SK-N-SH treated with all-trans-retinoic acid at 6 μM for 48 hours (cell line): Measurements from ENCODE around the gene FKBP11.

ENCODE experiments used
- ATAC-seq: fragments of 200-7000 bp; cut with Tn5 transposase; 3 replicates; pipeline ENCODE4 v1.9.1; 2020; ENCODE audit warnings: mild to moderate bottlenecking, moderate library complexity
- ARNTL ChIP-seq: fragments of 450-650 bp; formaldehyde crosslinking; IDR thresholded peaks from 2 replicates; pipeline ENCODE4 v1.5.0; 2020; ENCODE audit warnings: low read depth, mild to moderate bottlenecking, moderate library complexity, borderline replicate concordance
- BACH2 ChIP-seq: fragments of 250-450 bp; sonication (Bioruptor Pico); IDR thresholded peaks from 2 replicates; pipeline ENCODE4 v1.9.0; 2021; ENCODE audit warnings: mild to moderate bottlenecking, borderline replicate concordance
- CSDC2 ChIP-seq: fragments of 250-450 bp; sonication (Bioruptor Pico); IDR thresholded peaks from 2 replicates; pipeline ENCODE4 v1.5.0; 2020; ENCODE audit warnings: mild to moderate bottlenecking, moderate library complexity
- ESRRG ChIP-seq: fragments of 250-450 bp; sonication (Bioruptor Pico); IDR thresholded peaks from 2 replicates; pipeline ENCODE4 v1.6.1; 2021; ENCODE audit warnings: mild to moderate bottlenecking
- GLIS3 ChIP-seq: fragments of 250-450 bp; sonication (Bioruptor Pico); IDR thresholded peaks from 2 replicates; pipeline ENCODE4 v1.5.0; 2020; ENCODE audit warnings: mild to moderate bottlenecking, moderate library complexity
- ISL1 ChIP-seq: fragments of 250-450 bp; sonication (Bioruptor Pico); IDR thresholded peaks from 2 replicates; pipeline ENCODE4 v2.1.2; 2022; ENCODE audit warnings: mild to moderate bottlenecking, moderate library complexity
- PPARA ChIP-seq: fragments of 250-450 bp; sonication (Bioruptor Pico); IDR thresholded peaks from 2 replicates; pipeline ENCODE4 v1.5.0; 2020; ENCODE audit warnings: mild to moderate bottlenecking, borderline replicate concordance
- RARB ChIP-seq: fragments of 250-450 bp; sonication (Bioruptor Pico); IDR thresholded peaks from 2 replicates; pipeline ENCODE4 v1.8.0; 2021; ENCODE audit warnings: mild to moderate bottlenecking, moderate library complexity
- SNAI2 ChIP-seq: fragments of 250-450 bp; sonication (Bioruptor Pico); IDR thresholded peaks from 2 replicates; pipeline ENCODE4 v1.5.0; 2020; ENCODE audit warnings: mild to moderate bottlenecking, moderate library complexity
- TCF4 ChIP-seq: fragments of 250-450 bp; sonication (Bioruptor Pico); IDR thresholded peaks from 2 replicates; pipeline ENCODE4 v1.8.0; 2021; ENCODE audit warnings: mild to moderate bottlenecking, moderate library complexity, borderline replicate concordance
- TOX ChIP-seq: fragments of 250-450 bp; sonication (Bioruptor Pico); IDR thresholded peaks from 2 replicates; pipeline ENCODE4 v1.8.0; 2021; ENCODE audit warnings: mild to moderate bottlenecking, moderate library complexity, borderline replicate concordance
- ZC3H10 ChIP-seq: fragments of 250-450 bp; sonication (Bioruptor Pico); IDR thresholded peaks from 2 replicates; pipeline ENCODE4 v1.5.1; 2021; ENCODE audit warnings: mild to moderate bottlenecking, moderate library complexity
- ZFP3 ChIP-seq: fragments of 250-450 bp; sonication (Bioruptor Pico); IDR thresholded peaks from 2 replicates; pipeline ENCODE4 v1.5.0; 2020; ENCODE audit warnings: mild to moderate bottlenecking, moderate library complexity
- ZFP30 ChIP-seq: fragments of 450-650 bp; formaldehyde crosslinking; IDR thresholded peaks from 2 replicates; pipeline ENCODE4 v1.5.0; 2022; ENCODE audit warnings: mild to moderate bottlenecking, moderate library complexity
- ZNF565 ChIP-seq: fragments of 450-650 bp; formaldehyde crosslinking; conservative IDR thresholded peaks from 2 replicates; pipeline ENCODE4 v1.5.0; 2020; ENCODE audit warnings: low read depth, mild to moderate bottlenecking, moderate library complexity
- ZNF8 ChIP-seq: fragments of 450-650 bp; formaldehyde crosslinking; IDR thresholded peaks from 2 replicates; pipeline ENCODE4 v1.5.0; 2020; ENCODE audit warnings: mild to moderate bottlenecking, moderate library complexity
- TF ChIP-seq, protein P1 (sequence below): fragments of 250-450 bp; sonication (Bioruptor Pico); IDR thresholded peaks from 2 replicates; pipeline ENCODE4 v1.8.0; 2021; ENCODE audit warnings: low read depth, mild to moderate bottlenecking, moderate library complexity, borderline replicate concordance
- TF ChIP-seq, protein P2 (sequence below): fragments of 250-450 bp; sonication (Bioruptor Pico); IDR thresholded peaks from 2 replicates; pipeline ENCODE4 v1.8.0; 2020; ENCODE audit warnings: mild to moderate bottlenecking, moderate library complexity, borderline replicate concordance
- TF ChIP-seq, protein P3 (sequence below): fragments of 250-450 bp; sonication (Bioruptor Pico); IDR thresholded peaks from 2 replicates; pipeline ENCODE4 v1.5.1; 2021; ENCODE audit warnings: mild to moderate bottlenecking, moderate library complexity
- TF ChIP-seq, protein P4 (sequence below): fragments of 250-450 bp; sonication (Bioruptor Pico); IDR thresholded peaks from 2 replicates; pipeline ENCODE4 v1.5.0; 2020; ENCODE audit warnings: mild to moderate bottlenecking, moderate library complexity

The FKBP11 gene

DNA sequence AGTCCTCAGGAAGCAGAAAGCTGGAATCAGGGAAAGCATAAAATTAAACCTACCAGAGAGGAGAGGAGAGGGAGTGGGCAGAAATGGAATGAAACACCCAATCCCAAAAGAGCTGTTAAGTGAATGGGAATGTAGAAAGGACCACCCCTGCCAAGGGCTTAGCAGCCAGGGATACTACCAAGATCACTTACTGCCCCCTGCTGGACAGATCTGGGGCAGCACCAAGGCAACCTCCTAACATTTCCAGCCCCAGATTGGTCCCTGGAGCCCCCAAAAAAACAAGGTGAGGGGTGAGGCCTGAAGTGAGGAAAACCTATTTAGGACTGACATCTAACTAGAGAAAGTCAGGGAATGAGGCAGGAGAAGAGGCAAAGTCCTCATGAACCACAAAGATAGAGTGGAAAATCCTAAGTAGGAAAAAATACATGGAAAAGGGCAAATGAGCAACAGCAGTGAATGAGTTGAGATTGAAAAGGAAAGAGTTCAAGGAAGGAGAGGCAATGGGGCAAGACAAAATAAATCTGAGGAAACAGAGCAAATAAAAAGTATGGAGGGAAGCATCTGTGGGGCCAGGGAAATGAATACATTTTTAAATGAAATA is 11.2 kb upstream of the FKBP11 start:
- ATAC-seq, result peak; percentile 91
- TF ChIP-seq ESRRG (CRISPR knock-in tag) (no peak), PPARA (no peak), ZFP3 (CRISPR knock-in tag) (no peak), ZC3H10 (no peak), ISL1 (CRISPR knock-in tag) (no peak), GLIS3 (CRISPR knock-in tag) (no peak), SNAI2 (no peak), TCF4 (CRISPR knock-in tag) (no peak)
- TF ChIP-seq, protein P1, sequence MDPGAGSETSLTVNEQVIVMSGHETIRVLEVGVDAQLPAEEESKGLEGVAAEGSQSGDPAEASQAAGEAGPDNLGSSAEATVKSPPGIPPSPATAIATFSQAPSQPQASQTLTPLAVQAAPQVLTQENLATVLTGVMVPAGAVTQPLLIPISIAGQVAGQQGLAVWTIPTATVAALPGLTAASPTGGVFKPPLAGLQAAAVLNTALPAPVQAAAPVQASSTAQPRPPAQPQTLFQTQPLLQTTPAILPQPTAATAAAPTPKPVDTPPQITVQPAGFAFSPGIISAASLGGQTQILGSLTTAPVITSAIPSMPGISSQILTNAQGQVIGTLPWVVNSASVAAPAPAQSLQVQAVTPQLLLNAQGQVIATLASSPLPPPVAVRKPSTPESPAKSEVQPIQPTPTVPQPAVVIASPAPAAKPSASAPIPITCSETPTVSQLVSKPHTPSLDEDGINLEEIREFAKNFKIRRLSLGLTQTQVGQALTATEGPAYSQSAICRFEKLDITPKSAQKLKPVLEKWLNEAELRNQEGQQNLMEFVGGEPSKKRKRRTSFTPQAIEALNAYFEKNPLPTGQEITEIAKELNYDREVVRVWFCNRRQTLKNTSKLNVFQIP (CRISPR knock-in tag), result no peak
- TF ChIP-seq, protein P2, sequence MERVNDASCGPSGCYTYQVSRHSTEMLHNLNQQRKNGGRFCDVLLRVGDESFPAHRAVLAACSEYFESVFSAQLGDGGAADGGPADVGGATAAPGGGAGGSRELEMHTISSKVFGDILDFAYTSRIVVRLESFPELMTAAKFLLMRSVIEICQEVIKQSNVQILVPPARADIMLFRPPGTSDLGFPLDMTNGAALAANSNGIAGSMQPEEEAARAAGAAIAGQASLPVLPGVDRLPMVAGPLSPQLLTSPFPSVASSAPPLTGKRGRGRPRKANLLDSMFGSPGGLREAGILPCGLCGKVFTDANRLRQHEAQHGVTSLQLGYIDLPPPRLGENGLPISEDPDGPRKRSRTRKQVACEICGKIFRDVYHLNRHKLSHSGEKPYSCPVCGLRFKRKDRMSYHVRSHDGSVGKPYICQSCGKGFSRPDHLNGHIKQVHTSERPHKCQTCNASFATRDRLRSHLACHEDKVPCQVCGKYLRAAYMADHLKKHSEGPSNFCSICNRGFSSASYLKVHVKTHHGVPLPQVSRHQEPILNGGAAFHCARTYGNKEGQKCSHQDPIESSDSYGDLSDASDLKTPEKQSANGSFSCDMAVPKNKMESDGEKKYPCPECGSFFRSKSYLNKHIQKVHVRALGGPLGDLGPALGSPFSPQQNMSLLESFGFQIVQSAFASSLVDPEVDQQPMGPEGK (CRISPR knock-in tag), result no peak
- TF ChIP-seq, protein P3, sequence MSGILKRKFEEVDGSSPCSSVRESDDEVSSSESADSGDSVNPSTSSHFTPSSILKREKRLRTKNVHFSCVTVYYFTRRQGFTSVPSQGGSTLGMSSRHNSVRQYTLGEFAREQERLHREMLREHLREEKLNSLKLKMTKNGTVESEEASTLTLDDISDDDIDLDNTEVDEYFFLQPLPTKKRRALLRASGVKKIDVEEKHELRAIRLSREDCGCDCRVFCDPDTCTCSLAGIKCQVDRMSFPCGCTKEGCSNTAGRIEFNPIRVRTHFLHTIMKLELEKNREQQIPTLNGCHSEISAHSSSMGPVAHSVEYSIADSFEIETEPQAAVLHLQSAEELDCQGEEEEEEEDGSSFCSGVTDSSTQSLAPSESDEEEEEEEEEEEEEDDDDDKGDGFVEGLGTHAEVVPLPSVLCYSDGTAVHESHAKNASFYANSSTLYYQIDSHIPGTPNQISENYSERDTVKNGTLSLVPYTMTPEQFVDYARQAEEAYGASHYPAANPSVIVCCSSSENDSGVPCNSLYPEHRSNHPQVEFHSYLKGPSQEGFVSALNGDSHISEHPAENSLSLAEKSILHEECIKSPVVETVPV (CRISPR knock-in tag), result no peak

DNA sequence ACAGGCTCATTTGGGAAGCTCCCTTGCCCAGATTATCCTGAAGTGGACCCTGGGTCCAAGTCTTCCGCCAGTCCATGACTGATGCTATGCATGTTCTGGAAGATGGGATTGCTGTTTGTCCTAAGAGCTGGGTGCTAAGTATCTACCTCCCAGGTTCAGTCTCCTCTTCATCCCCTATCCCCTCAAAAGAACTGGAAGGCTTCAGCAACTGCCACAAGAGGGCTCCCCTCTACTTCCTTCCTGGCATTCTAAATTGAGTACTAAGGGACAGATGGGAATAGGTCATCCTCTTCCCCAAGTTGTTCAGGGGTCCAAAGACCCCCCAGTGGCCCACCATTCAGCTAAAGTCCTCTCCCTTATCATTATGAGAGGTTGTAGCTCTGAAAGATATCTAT is 9.0 kb upstream of the FKBP11 start:
- no peak for ATAC-seq
- TF ChIP-seq CSDC2 (CRISPR knock-in tag) (no peak), PPARA (no peak), RARB (no peak), ISL1 (CRISPR knock-in tag) (no peak), ZNF8 (no peak), ARNTL (CRISPR knock-in tag) (no peak), ZC3H10 (no peak), SNAI2 (no peak), ZFP30 (CRISPR knock-in tag) (no peak)
- TF ChIP-seq, protein P2 (CRISPR knock-in tag), result no peak
- TF ChIP-seq, protein P1 (CRISPR knock-in tag), result no peak

DNA sequence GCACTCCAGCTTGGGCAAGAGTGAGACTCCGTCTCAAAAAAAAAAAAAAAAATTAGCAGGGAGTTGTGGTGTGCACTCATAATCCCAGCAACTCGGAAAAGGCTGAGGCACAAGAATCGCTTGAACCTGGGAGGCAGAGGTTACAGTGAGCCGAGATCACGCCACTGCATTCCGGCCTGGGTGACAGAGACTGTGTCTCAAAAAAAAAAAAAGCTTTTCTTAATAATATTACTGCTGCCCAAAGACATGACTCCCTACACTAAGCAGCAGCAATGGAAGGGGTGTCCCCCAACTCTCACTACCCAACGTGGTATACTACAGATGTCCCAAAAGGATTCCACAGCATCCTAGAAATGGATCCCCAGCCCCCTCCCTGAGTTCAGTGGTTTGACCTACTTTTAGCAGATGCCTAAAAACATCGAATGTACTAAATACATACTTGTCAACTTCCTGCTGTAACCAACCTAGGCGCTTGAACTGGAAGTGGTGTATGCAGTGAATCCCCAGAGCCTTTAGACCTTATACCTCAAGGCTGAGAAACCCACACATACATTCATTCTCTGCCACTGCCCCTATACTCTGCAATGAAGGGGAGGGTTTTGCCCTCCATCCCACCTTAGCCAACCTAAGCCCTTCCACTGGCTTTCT is 8.5 kb upstream of the FKBP11 start:
- ATAC-seq, result no peak
- TF ChIP-seq ZFP3 (CRISPR knock-in tag) (no peak), TOX (CRISPR knock-in tag) (no peak), ARNTL (CRISPR knock-in tag) (no peak), BACH2 (CRISPR knock-in tag) (no peak), GLIS3 (CRISPR knock-in tag) (no peak), ZNF8 (no peak), ZC3H10 (no peak), PPARA (no peak), ISL1 (CRISPR knock-in tag) (no peak), ZFP30 (CRISPR knock-in tag) (no peak), ZNF565 (CRISPR knock-in tag) (no peak)
- TF ChIP-seq, protein P4, sequence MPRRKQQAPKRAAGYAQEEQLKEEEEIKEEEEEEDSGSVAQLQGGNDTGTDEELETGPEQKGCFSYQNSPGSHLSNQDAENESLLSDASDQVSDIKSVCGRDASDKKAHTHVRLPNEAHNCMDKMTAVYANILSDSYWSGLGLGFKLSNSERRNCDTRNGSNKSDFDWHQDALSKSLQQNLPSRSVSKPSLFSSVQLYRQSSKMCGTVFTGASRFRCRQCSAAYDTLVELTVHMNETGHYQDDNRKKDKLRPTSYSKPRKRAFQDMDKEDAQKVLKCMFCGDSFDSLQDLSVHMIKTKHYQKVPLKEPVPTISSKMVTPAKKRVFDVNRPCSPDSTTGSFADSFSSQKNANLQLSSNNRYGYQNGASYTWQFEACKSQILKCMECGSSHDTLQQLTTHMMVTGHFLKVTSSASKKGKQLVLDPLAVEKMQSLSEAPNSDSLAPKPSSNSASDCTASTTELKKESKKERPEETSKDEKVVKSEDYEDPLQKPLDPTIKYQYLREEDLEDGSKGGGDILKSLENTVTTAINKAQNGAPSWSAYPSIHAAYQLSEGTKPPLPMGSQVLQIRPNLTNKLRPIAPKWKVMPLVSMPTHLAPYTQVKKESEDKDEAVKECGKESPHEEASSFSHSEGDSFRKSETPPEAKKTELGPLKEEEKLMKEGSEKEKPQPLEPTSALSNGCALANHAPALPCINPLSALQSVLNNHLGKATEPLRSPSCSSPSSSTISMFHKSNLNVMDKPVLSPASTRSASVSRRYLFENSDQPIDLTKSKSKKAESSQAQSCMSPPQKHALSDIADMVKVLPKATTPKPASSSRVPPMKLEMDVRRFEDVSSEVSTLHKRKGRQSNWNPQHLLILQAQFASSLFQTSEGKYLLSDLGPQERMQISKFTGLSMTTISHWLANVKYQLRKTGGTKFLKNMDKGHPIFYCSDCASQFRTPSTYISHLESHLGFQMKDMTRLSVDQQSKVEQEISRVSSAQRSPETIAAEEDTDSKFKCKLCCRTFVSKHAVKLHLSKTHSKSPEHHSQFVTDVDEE (CRISPR knock-in tag), result no peak
- TF ChIP-seq, protein P1 (CRISPR knock-in tag), result no peak
- TF ChIP-seq, protein P2 (CRISPR knock-in tag), result no peak
